GM18520 (cell line): ENCODE data around the gene AOPEP.

Experiments used
- ATAC-seq: cut with Tn5 transposase; IDR thresholded peaks from one replicate; pipeline ENCODE4 v1.9.1; 2021; ENCODE audit not compliant: unreplicated experiment

The AOPEP gene

DNA sequence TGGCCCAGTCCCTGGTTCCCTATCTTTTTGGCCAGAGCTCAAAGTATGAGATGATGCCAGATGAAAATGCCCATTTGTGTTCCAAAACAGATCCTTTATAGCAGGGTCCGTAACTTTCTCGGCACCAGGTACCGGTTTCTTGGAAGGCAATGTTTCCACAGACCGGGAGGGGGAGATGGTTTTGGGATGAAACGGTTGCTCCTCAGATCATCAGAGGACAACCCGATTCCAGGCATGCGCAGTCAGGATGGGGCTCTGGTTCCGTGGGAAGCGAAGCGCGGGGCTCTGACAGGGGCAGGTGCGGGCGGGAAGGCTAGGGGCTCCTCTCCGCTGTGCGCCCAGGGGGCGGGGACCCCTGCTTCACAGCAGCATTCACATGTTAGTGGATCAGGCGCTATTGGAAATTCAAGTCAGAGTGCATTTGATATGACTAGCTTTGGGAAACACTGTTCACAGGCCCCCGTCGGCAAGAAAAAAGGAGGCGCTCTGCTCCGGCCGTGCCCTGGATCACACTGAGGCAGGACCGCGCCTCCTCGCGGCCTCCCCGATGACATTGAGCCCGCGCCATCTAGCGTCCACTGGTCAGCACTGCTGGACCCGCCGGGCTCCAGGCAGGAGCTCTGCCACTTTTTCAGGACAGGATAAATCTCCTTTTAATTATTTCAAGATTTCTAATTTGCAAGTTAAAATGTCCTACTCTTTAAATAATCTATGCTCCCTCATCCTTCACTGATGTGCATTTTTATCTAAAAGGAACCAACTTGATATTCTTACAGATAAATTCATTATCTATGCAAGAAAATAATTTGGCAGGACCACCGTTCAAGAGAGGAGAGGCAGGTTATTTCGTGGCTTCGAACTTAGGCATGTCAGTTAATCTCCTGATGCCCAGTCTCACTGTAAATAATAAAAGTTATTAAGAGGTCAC, 401.0 kb downstream of the AOPEP start:
- no peak for ATAC-seq

- ATAC-seq: no peak
Observed at GRCh38 chr9:95128177-95128524, 401.7 kb downstream of the AOPEP start.

- no peak for ATAC-seq
Observed at GRCh38 chr9:95129476-95130291, 403.2 kb downstream of the AOPEP start.

DNA sequence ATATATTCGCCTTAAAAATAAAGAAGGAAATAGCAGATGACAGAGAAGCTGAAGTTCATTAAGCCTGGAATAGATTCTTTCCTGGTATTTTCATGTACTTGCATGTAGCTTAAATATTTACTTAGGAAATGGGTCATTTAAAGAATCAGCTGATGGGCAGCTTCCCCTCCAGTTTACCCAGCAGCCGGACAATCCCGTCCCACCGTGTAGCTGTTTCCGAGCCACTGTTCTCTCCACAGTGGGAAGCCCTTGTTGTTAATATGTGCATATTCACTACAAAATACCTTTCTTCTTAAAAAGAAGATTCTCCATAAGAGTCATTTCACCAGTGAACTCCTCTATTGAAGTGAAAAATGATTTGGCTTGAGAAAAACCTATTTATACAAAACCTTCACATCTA, 404.0 kb downstream of the AOPEP start:
- ATAC-seq: no peak

GRCh38 chr9:95131023-95131943, 404.8 kb downstream of the AOPEP start:
- no peak for ATAC-seq

GRCh38 chr9:95132366-95133324, 406.1 kb downstream of the AOPEP start:
- ATAC-seq: no peak

DNA sequence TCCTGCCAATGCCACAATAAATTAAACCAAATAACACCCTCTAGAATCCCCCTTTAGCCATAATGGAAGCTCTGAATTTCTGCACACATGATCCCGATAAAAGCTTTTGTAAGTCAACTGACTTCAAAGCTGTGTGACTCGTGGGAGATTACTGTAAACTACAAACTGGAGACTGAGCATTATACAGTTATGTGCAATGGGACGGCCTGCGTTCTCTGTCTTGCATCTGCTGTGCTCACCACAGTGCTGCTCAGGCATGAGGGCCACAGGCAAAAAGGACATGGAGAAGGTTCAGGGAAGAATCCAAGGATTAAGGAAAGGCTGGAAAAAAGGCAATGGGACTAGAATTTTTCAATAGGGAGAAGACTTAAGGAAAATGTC, 406.8 kb downstream of the AOPEP start:
- ATAC-seq: no peak

DNA sequence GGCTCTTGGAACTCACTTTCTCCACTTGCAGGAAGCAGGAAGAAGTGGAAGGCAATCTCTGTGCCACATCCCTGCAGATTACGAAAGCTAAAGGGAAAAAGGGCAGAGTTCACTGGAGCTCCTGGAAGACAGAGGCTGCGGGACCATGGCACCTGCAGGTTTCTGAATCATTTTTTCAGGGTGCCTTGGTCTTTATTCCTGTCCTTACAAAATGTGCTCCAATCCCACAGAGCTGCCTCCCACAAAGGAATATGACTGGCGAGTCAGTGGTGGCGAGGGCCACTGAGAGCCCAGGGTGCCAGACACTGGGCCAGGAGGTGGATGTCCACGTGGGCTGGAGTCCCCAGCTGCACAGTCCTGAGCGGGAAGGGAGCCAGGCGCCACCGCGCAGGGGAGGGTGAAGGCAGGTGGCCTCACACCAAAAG, 408.0 kb downstream of the AOPEP start:
- no peak for ATAC-seq

- ATAC-seq: no peak
Observed at GRCh38 chr9:95135756-95136155, 409.3 kb downstream of the AOPEP start.
